Forelimb muscle (tissue), 1 donor: Measurements from ENCODE around the gene KNOP1. TPM values are rescaled to one million over a fixed set of nuclear protein-coding genes. Genes with fewer than 3 reads are reported as not detected.
"Not testable (repeated sequence)": the region's sequence is repeated elsewhere in the genome, so short reads cannot be mapped to it uniquely, and the experiment has no call there.

ENCODE experiments used
- DNase-seq: peaks from one replicate; pipeline ENCODE4 v3.0.0-alpha.2; 2013; ENCODE audit warnings: low read depth
- polyA plus RNA-seq: library from polyadenylated mRNA; unstranded; fragments of 120-200 nt; gene quantifications from one replicate; pipeline ENCODE4 v1.2.1, GENCODE V29; 2013; ENCODE audit not compliant: insufficient read length

The KNOP1 gene
- polyA plus RNA-seq, 1 donor: 30.6 TPM

GRCh38 chr16:19683453-19684236, 34.4 kb downstream of the KNOP1 start:
- no peak for DNase-seq

- no peak for DNase-seq
These were observed 36.4 kb downstream of the KNOP1 start for GRCh38 chr16:19681637-19682036.

GRCh38 chr16:19680881-19681340, 37.1 kb downstream of the KNOP1 start:
- no peak for DNase-seq

- not testable (repeated sequence) for DNase-seq
These were observed 38.7 kb downstream of the KNOP1 start for GRCh38 chr16:19679281-19679680.

- peak; percentile 44 for DNase-seq
These were observed 39.2 kb downstream of the KNOP1 start for GRCh38 chr16:19678804-19679203.

GRCh38 chr16:19677402-19677801, 40.6 kb downstream of the KNOP1 start:
- DNase-seq: no peak

- no peak for DNase-seq
These were observed 43.5 kb downstream of the KNOP1 start for GRCh38 chr16:19674485-19674884.

GRCh38 chr16:19672378-19672777, 45.6 kb downstream of the KNOP1 start:
- no peak for DNase-seq

GRCh38 chr16:19666477-19666876, 51.5 kb downstream of the KNOP1 start:
- no peak for DNase-seq

- not testable (repeated sequence) for DNase-seq
These were observed 52.7 kb downstream of the KNOP1 start for GRCh38 chr16:19665313-19665712.

GRCh38 chr16:19664166-19664565, 53.9 kb downstream of the KNOP1 start:
- DNase-seq: no peak

- no peak for DNase-seq
These were observed 55.7 kb downstream of the KNOP1 start for GRCh38 chr16:19662351-19662750.

GRCh38 chr16:19660432-19660831, 57.6 kb downstream of the KNOP1 start:
- DNase-seq: no peak

- no peak for DNase-seq
These were observed 58.5 kb downstream of the KNOP1 start for GRCh38 chr16:19659554-19659953.

GRCh38 chr16:19657831-19658230, 60.2 kb downstream of the KNOP1 start:
- no peak for DNase-seq

- no peak for DNase-seq
These were observed 62.7 kb downstream of the KNOP1 start for GRCh38 chr16:19655242-19655777.

GRCh38 chr16:19654147-19654546, 63.9 kb downstream of the KNOP1 start:
- DNase-seq: no peak

Other genes starting within 250 kb of the KNOP1 start
- gene GDE1, start 196.1 kb downstream of the KNOP1 start, polyA plus RNA-seq: 52.4 TPM
- 15.0 TPM for gene CCP110, start 194.3 kb downstream of the KNOP1 start, polyA plus RNA-seq
- gene VPS35L, start 162.5 kb downstream of the KNOP1 start, polyA plus RNA-seq: 29.1 TPM
- gene IQCK, start within 50 bp of the KNOP1 start, polyA plus RNA-seq: 14.2 TPM
- 88.7 TPM for gene GPRC5B, start 166.6 kb upstream of the KNOP1 start, polyA plus RNA-seq